SK-N-MC (cell line): ENCODE results near the gene KCNB1.

ENCODE experiments used
- EZH2 ChIP-seq: fragments of 200-600 bp; sonication (generic); IDR thresholded peaks from one replicate; pipeline ENCODE4 v1.6.1; 2017; ENCODE audit warnings: antibody characterized with exemption
- FOXP2 ChIP-seq: optimal IDR thresholded peaks from 2 replicates; pipeline ENCODE3; 2011; ENCODE audit warnings: mild to moderate bottlenecking, moderate library complexity; ENCODE audit not compliant: insufficient read depth; ENCODE audit errors: extremely low read length, control extremely low read depth
- POLR2AphosphoS5 ChIP-seq: IDR thresholded peaks from 2 replicates; pipeline ENCODE4 v1.6.1; 2012; ENCODE audit warnings: mild to moderate bottlenecking, low read depth, low read length, borderline replicate concordance

- no peak for TF ChIP-seq EZH2
- no peak for TF ChIP-seq POLR2AphosphoS5
- no peak for TF ChIP-seq FOXP2
Measured at GRCh38 chr20:49417843-49418555, 64.5 kb downstream of the KCNB1 start.
